Thyroid gland (tissue), 4 donors: ENCODE measurements around the gene DNAH3. TPM values are rescaled to one million over a fixed set of nuclear protein-coding genes. Genes with fewer than 3 reads are reported as not detected.

ENCODE experiments used
- DNase-seq, 2 donors: peaks; one replicate each; pipeline ENCODE4 v3.0.0-alpha.2; 2019
- H3K27ac ChIP-seq, 3 donors: fragments of 200-600 bp; sonication (generic); 1 replicate in 2 of 3; 2 replicates in 1 of 3; pipeline ENCODE4 v1.5.1; 2016 to 2019; ENCODE audit warnings: mild to moderate bottlenecking in 1 of 3, moderate library complexity in 1 of 3
- H3K27me3 ChIP-seq: fragments of 200-600 bp; sonication (generic); one replicate; pipeline ENCODE4 v1.5.1; 2019
- H3K36me3 ChIP-seq, 2 donors: fragments of 200-600 bp; sonication (generic); one replicate each; pipeline ENCODE4 v1.5.1; 2016 to 2019
- H3K4me1 ChIP-seq, 2 donors: fragments of 200-600 bp; sonication (generic); one replicate each; pipeline ENCODE4 v1.5.1; 2017 to 2019
- H3K4me3 ChIP-seq, 3 donors: fragments of 200-600 bp; sonication (generic); replicated peaks in 1 of 3; 1 replicate in 2 of 3; 2 replicates in 1 of 3; pipeline ENCODE4 v1.5.1; 2016; ENCODE audit warnings: mild to moderate bottlenecking in 1 of 3
- H3K9me3 ChIP-seq: fragments of 200-600 bp; sonication (generic); one replicate; pipeline ENCODE4 v1.5.1; 2017
- POLR2A ChIP-seq, 2 donors: fragments of 450-650 bp; IDR thresholded peaks; one replicate each; pipeline ENCODE4 v1.6.1; 2017; ENCODE audit warnings: antibody characterized with exemption in 2 of 2, mild to moderate bottlenecking in 2 of 2, moderate library complexity in 1 of 2
- WGBS, 2 donors: methylation state at CpG; one replicate each; pipeline ENCODE4 v1.1.5; 2017; 5-methylcytosine and 5-hydroxymethylcytosine counted together
- intact Hi-C: fragments of 100-400 bp; cut with DNase I; formaldehyde crosslinking; loops from one replicate; pipeline ENCODE4 v1.15.1; 2023
- total RNA-seq, 4 donors: library from RNA; depleted of rRNA; stranded (reverse); fragments of >200 nt; gene quantifications; one replicate each; pipeline ENCODE4 v1.2.3, GENCODE V29; 2016
- TF ChIP-seq, protein P1 (sequence below), 6 experiments: fragments of 200-600 bp in 3 of 6; fragments of 450-650 bp in 3 of 6; sonication (generic) in 3 of 6; IDR thresholded peaks; one replicate each; pipeline ENCODE4 v1.5.1; 2016 to 2019; ENCODE audit warnings: antibody characterized with exemption in 6 of 6, mild to moderate bottlenecking in 2 of 6, inconsistent platforms in 1 of 6, moderate library complexity in 1 of 6

DNAH3 gene
- total RNA-seq, 4 donors from 2014 or later: 0.15 TPM; not detected in 3

DNA sequence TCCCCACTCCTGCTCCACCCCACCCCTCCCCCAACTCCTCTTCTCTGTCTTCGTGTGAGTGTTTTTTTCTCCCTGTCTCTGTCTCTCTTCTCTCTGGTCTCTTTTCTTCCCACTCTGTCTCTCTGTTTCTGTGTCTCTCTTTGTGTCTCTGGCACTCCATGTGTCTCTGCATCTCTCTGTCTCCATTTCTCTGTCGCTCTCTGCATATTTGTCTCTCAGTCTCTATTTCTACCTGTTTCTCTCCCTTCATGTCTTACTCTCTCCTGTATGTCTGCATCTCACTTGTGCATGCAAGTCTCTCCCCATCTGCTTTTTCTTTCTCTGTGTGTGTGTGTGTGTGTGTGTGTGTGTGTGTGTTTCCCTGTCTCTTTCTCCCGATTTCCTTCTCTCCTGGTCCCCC lies 181.9 kb downstream of the DNAH3 start:
- TF ChIP-seq POLR2A (IDR thresholded peaks at IDR 0.05): no peak
- TF ChIP-seq, protein P1, sequence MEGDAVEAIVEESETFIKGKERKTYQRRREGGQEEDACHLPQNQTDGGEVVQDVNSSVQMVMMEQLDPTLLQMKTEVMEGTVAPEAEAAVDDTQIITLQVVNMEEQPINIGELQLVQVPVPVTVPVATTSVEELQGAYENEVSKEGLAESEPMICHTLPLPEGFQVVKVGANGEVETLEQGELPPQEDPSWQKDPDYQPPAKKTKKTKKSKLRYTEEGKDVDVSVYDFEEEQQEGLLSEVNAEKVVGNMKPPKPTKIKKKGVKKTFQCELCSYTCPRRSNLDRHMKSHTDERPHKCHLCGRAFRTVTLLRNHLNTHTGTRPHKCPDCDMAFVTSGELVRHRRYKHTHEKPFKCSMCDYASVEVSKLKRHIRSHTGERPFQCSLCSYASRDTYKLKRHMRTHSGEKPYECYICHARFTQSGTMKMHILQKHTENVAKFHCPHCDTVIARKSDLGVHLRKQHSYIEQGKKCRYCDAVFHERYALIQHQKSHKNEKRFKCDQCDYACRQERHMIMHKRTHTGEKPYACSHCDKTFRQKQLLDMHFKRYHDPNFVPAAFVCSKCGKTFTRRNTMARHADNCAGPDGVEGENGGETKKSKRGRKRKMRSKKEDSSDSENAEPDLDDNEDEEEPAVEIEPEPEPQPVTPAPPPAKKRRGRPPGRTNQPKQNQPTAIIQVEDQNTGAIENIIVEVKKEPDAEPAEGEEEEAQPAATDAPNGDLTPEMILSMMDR (IDR thresholded peaks at IDR 0.05): no peak

GRCh38 chr16:20960899-20961298 lies 189.7 kb downstream of the DNAH3 start:
- Histone ChIP-seq H3K4me3 (no peak overlapping the region), H3K9me3 (no peaks in the 10 kb centered on the region), H3K4me1 (no peaks in the 10 kb centered on the region), H3K27me3 (no peaks in the 10 kb centered on the region), H3K36me3 (no peaks in the 10 kb centered on the region), H3K27ac (no peak overlapping the region)
- TF ChIP-seq, protein P1 (IDR thresholded peaks at IDR 0.05): no peak
- no peak for TF ChIP-seq POLR2A (IDR thresholded peaks at IDR 0.05)
- intact Hi-C loops: no loop called here
- DNase-seq: no peak
- WGBS, 2 donors: 77 to 85% methylated on average over 5 of the region's 5 CpGs

More for the DNA sequence above, 181.9 kb downstream of the DNAH3 start:
- no peak for DNase-seq
- intact Hi-C loops: no loop called here
- 55 to 58% methylated on average over 3 of the region's 3 CpGs for WGBS, 2 donors
- H3K4me1 ChIP-seq: no peaks in the 10 kb centered on the region
- H3K36me3 ChIP-seq: no peaks in the 10 kb centered on the region
- H3K4me3 ChIP-seq: no peak overlapping the region
- no peaks in the 10 kb centered on the region for H3K27me3 ChIP-seq
- H3K27ac ChIP-seq: no peak overlapping the region
- no peaks in the 10 kb centered on the region for H3K9me3 ChIP-seq

- DNase-seq: no peak
- no peaks in the 10 kb centered on the region for H3K36me3 ChIP-seq
- WGBS, 2 donors: 79 to 92% methylated on average over 3 of the region's 3 CpGs
- no peaks in the 10 kb centered on the region for H3K9me3 ChIP-seq
- no peaks in the 10 kb centered on the region for H3K27me3 ChIP-seq
- H3K4me1 ChIP-seq: no peaks in the 10 kb centered on the region
- H3K27ac ChIP-seq: no peak overlapping the region
- TF ChIP-seq POLR2A (IDR thresholded peaks at IDR 0.05): no peak
- TF ChIP-seq, protein P1 (IDR thresholded peaks at IDR 0.05): no peak
- H3K4me3 ChIP-seq: no peak overlapping the region
- intact Hi-C loops: no loop called here
Observed at GRCh38 chr16:20957153-20957552, 193.5 kb downstream of the DNAH3 start.

- no peak overlapping the region for H3K4me3 ChIP-seq
- DNase-seq: no peak
- H3K27ac ChIP-seq: no peak overlapping the region
- no peaks in the 10 kb centered on the region for H3K36me3 ChIP-seq
- 65 to 70% methylated on average over 3 of the region's 3 CpGs for WGBS, 2 donors
- no peaks in the 10 kb centered on the region for H3K27me3 ChIP-seq
- H3K9me3 ChIP-seq: no peaks in the 10 kb centered on the region
- H3K4me1 ChIP-seq: no peaks in the 10 kb centered on the region
- TF ChIP-seq, protein P1 (IDR thresholded peaks at IDR 0.05): no peak
- TF ChIP-seq POLR2A (IDR thresholded peaks at IDR 0.05): no peak
- intact Hi-C loops: no loop called here
Observed at GRCh38 chr16:20956319-20956718, 194.3 kb downstream of the DNAH3 start.

- WGBS, 2 donors: 89 to 90% methylated on average over 11 of the region's 11 CpGs
- H3K36me3 ChIP-seq: no peaks in the 10 kb centered on the region
- no peak overlapping the region for H3K27ac ChIP-seq
- H3K27me3 ChIP-seq: no peaks in the 10 kb centered on the region
- H3K9me3 ChIP-seq: no peaks in the 10 kb centered on the region
- DNase-seq: no peak
- no peak for TF ChIP-seq POLR2A (IDR thresholded peaks at IDR 0.05)
- TF ChIP-seq, protein P1 (IDR thresholded peaks at IDR 0.05): no peak
- intact Hi-C loops: no loop called here
- H3K4me3 ChIP-seq: no peak overlapping the region
- H3K4me1 ChIP-seq: no peaks in the 10 kb centered on the region
Observed at GRCh38 chr16:20954574-20954973, 196.1 kb downstream of the DNAH3 start.
